ENCODE results near the gene PAX7. TPM values are rescaled to one million over a fixed set of nuclear protein-coding genes. Genes with fewer than 3 reads are reported as not detected.

The PAX7 gene
- polyA plus RNA-seq, 2 of the 4 experiments (the other 2 are of a cell fraction), result 0.23 to 0.48 TPM

DNA sequence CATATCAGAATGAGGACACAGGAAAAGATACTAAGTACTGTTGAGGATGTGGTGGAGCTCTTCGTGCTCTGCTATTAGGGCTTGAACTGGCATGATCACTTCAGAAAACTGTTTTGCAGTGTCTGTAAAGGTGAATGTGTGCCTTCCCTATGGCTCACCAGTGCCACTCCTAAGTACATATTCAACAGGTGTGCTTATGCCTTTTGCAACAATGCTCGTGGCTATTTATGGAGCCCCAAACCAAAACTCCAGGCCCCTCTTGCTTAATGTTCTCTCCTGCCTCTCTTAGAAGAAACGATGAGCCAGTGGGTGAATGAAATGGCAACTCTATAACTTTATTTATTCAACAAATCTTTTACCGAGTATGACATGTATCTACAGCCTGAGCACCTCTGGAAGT, 158.6 kb downstream of the PAX7 start (continued):
- TF ChIP-seq, protein P1, sequence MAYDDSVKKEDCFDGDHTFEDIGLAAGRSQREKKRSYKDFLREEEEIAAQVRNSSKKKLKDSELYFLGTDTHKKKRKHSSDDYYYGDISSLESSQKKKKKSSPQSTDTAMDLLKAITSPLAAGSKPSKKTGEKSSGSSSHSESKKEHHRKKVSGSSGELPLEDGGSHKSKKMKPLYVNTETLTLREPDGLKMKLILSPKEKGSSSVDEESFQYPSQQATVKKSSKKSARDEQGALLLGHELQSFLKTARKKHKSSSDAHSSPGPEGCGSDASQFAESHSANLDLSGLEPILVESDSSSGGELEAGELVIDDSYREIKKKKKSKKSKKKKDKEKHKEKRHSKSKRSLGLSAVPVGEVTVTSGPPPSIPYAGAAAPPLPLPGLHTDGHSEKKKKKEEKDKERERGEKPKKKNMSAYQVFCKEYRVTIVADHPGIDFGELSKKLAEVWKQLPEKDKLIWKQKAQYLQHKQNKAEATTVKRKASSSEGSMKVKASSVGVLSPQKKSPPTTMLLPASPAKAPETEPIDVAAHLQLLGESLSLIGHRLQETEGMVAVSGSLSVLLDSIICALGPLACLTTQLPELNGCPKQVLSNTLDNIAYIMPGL (CRISPR knock-in tag; IDR thresholded peaks at IDR 0.05; ENCODE audit: borderline replicate concordance), result no peak
- TF ChIP-seq EHMT2 (IDR thresholded peaks at IDR 0.05; ENCODE audit: low read depth) (no peak), FOSB (CRISPR knock-in tag; IDR thresholded peaks at IDR 0.05) (no peak), ZFP36 (IDR thresholded peaks at IDR 0.05; ENCODE audit: borderline replicate concordance, partially characterized antibody) (no peak), BHLHE40 (IDR thresholded peaks at IDR 0.05; ENCODE audit: low read depth, low read length) (no peak)

DNA sequence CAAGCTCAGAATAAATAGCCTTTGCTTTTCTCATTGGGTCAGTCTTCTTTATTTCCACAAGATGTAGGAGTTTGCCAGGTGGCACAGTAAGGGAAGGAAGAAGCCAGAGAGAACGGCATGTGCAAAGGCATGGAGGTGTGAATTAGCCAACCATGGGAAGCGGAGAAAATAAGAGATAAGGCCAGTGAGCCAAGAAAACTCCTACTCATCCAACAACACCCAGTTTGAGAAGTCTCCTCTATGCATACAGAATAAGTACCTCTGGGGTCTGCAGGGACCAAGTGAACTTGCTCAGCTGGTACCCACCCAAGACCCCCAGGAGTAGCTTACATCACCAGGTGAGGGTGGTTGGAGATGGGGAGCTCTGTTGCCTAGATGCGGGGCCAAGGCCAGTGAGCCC, 162.1 kb downstream of the PAX7 start:
- Histone ChIP-seq H3K4me1 (no peaks in the 10 kb centered on the region), H3K9me3 (no peaks in the 10 kb centered on the region), H3K4me2 (no peak overlapping the region), H3K4me3 (no peak overlapping the region), H3K27ac (no peak overlapping the region)
- DNase-seq (ENCODE audit: low read depth in 1 of 2, low spot score in 1 of 2), result no peak
- FAIRE-seq, result no peak
- TF ChIP-seq KDM1A (IDR thresholded peaks at IDR 0.05; ENCODE audit: low read depth) (no peak), ZFP36 (IDR thresholded peaks at IDR 0.05; ENCODE audit: borderline replicate concordance, partially characterized antibody) (no peak), NPAS2 (CRISPR knock-in tag; IDR thresholded peaks at IDR 0.05; ENCODE audit: borderline replicate concordance) (no peak), HOXB5 (CRISPR knock-in tag; IDR thresholded peaks at IDR 0.05) (no peak), ZSCAN20 (CRISPR knock-in tag; IDR thresholded peaks at IDR 0.05) (no peak), EHMT2 (IDR thresholded peaks at IDR 0.05; ENCODE audit: low read depth) (no peak), MAZ (IDR thresholded peaks at IDR 0.05; ENCODE audit: borderline replicate concordance, low read depth, low read length) (no peak), CHD2 (IDR thresholded peaks at IDR 0.05; ENCODE audit: low read length, partially characterized antibody) (no peak), FOSB (CRISPR knock-in tag; IDR thresholded peaks at IDR 0.05) (no peak), EP300 (IDR thresholded peaks at IDR 0.05) (no peak), RCOR1 (IDR thresholded peaks at IDR 0.05; ENCODE audit: low read depth, low read length) (no peak), FOSL2 (IDR thresholded peaks at IDR 0.05) (no peak), FOSL2 (CRISPR knock-in tag; IDR thresholded peaks at IDR 0.05) (no peak), CEBPB (IDR thresholded peaks at IDR 0.05) (no peak), POLR2AphosphoS2 (conservative IDR thresholded peaks at IDR 0.05; ENCODE audit: low read length) (no peak), FOXS1 (CRISPR knock-in tag; IDR thresholded peaks at IDR 0.05) (no peak)
- TF ChIP-seq, protein P2, sequence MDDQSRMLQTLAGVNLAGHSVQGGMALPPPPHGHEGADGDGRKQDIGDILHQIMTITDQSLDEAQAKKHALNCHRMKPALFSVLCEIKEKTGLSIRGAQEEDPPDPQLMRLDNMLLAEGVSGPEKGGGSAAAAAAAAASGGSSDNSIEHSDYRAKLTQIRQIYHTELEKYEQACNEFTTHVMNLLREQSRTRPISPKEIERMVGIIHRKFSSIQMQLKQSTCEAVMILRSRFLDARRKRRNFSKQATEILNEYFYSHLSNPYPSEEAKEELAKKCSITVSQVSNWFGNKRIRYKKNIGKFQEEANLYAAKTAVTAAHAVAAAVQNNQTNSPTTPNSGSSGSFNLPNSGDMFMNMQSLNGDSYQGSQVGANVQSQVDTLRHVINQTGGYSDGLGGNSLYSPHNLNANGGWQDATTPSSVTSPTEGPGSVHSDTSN (IDR thresholded peaks at IDR 0.05), result no peak
- no peak for ATAC-seq
- CTCF ChIA-PET, result no interaction called here
- WGBS (ENCODE audit: missing lambda C conversion rate), result 12% methylated on average over 2 of the region's 3 CpGs
- POLR2A ChIA-PET, result no interaction called here

DNA sequence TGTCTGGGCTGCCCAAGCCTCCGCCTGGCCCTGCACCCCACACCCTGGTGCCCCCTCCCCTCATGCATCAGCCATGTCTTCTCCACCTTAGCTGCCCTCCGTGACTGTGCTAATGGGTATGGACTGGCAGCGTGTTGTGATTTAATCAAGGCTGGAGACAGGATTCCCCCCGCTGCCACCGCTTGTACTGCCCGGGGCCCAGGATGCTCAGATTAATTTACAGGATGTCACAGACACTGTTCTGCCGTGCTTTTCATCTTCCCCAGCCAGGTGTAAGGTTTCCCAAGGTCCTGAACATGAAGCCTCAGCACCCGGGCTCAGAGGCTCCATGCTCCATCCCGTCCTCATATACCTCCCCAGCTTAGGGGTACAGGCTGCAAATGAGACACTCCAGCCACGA, 162.5 kb downstream of the PAX7 start:
- Histone ChIP-seq H3K4me1 (no peaks in the 10 kb centered on the region), H3K9me3 (no peaks in the 10 kb centered on the region), H3K4me3 (no peak overlapping the region), H3K27ac (no peak overlapping the region), H3K4me2 (no peak overlapping the region)
- FAIRE-seq (no peak), DNase-seq (ENCODE audit: low read depth in 1 of 2, low spot score in 1 of 2) (no peak), ATAC-seq (no peak)
- ChIA-PET CTCF (interaction anchor here (1.0 kb wide), 1 partner anchor 29 kb away, joined by 3 read pairs; no protein-coding TSS in a partner anchor), POLR2A (no interaction called here)
- TF ChIP-seq, protein P3, sequence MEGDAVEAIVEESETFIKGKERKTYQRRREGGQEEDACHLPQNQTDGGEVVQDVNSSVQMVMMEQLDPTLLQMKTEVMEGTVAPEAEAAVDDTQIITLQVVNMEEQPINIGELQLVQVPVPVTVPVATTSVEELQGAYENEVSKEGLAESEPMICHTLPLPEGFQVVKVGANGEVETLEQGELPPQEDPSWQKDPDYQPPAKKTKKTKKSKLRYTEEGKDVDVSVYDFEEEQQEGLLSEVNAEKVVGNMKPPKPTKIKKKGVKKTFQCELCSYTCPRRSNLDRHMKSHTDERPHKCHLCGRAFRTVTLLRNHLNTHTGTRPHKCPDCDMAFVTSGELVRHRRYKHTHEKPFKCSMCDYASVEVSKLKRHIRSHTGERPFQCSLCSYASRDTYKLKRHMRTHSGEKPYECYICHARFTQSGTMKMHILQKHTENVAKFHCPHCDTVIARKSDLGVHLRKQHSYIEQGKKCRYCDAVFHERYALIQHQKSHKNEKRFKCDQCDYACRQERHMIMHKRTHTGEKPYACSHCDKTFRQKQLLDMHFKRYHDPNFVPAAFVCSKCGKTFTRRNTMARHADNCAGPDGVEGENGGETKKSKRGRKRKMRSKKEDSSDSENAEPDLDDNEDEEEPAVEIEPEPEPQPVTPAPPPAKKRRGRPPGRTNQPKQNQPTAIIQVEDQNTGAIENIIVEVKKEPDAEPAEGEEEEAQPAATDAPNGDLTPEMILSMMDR (IDR thresholded peaks at IDR 0.05), result no peak
- whole genome bisulfite sequencing (ENCODE audit: missing lambda C conversion rate), result 63% methylated on average over 6 of the region's 10 CpGs
